Gastrocnemius medialis (tissue), 4 donors: Measurements from ENCODE around the gene NAT9.

Source experiments
- POLR2A ChIP-seq, 2 donors: fragments of 450-650 bp; IDR thresholded peaks; one replicate each; pipeline ENCODE4 v1.6.1; 2017; ENCODE audit warnings: antibody characterized with exemption in 2 of 2, mild to moderate bottlenecking in 2 of 2, moderate library complexity in 2 of 2
- TF ChIP-seq, protein P1 (sequence below), 5 experiments: fragments of 450-650 bp in 3 of 5; fragments of 200-600 bp in 2 of 5; sonication (generic) in 2 of 5; IDR thresholded peaks in 4 of 5; conservative IDR thresholded peaks in 1 of 5; 1 replicate in 4 of 5; 2 replicates in 1 of 5; pipeline ENCODE4 v1.5.1; 2016 to 2019; ENCODE audit warnings: antibody characterized with exemption in 5 of 5, mild to moderate bottlenecking in 3 of 5, moderate library complexity in 3 of 5

DNA sequence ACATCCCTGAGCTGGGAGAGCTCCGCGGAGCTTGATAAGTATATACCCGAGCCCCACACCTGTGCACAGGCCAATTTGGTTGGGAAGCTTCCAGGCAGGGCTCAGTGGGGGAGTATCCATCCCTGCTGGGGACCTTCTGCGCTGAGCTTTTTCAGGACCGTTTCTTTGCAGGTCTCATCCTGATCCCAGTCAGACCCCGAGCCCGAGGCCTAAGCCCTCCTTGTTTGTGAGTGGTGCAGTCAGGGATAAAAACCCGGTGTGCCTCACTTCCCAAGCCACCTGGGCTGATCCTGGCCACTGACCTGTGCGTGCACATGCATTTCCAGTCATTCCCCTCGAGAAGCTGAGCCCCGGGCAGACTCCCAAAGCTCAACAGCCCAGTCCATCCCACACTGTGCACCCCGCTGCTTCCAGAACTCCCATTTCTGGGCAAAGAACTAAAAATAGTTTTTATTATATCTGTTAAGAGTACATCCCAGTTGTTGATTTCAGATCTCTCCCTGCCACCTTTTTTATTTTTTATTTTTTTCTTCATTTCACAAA is 27.3 kb upstream of the NAT9 start:
- TF ChIP-seq, protein P1, sequence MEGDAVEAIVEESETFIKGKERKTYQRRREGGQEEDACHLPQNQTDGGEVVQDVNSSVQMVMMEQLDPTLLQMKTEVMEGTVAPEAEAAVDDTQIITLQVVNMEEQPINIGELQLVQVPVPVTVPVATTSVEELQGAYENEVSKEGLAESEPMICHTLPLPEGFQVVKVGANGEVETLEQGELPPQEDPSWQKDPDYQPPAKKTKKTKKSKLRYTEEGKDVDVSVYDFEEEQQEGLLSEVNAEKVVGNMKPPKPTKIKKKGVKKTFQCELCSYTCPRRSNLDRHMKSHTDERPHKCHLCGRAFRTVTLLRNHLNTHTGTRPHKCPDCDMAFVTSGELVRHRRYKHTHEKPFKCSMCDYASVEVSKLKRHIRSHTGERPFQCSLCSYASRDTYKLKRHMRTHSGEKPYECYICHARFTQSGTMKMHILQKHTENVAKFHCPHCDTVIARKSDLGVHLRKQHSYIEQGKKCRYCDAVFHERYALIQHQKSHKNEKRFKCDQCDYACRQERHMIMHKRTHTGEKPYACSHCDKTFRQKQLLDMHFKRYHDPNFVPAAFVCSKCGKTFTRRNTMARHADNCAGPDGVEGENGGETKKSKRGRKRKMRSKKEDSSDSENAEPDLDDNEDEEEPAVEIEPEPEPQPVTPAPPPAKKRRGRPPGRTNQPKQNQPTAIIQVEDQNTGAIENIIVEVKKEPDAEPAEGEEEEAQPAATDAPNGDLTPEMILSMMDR (IDR thresholded peaks at IDR 0.05 in 4 of 5, conservative IDR thresholded peaks at IDR 0.05 in 1 of 5): no peak
- no peak for TF ChIP-seq POLR2A (IDR thresholded peaks at IDR 0.05)
